Measurements from ENCODE around the gene KLHL36. TPM values are rescaled to one million over a fixed set of nuclear protein-coding genes. Genes with fewer than 3 reads are reported as not detected.
"Not testable (repeated sequence)": the region's sequence is repeated elsewhere in the genome, so short reads cannot be mapped to it uniquely, and the experiment has no call there.

Gene KLHL36
- total RNA-seq, 1 donor from 2014 or later, result 39.3 TPM

DNA sequence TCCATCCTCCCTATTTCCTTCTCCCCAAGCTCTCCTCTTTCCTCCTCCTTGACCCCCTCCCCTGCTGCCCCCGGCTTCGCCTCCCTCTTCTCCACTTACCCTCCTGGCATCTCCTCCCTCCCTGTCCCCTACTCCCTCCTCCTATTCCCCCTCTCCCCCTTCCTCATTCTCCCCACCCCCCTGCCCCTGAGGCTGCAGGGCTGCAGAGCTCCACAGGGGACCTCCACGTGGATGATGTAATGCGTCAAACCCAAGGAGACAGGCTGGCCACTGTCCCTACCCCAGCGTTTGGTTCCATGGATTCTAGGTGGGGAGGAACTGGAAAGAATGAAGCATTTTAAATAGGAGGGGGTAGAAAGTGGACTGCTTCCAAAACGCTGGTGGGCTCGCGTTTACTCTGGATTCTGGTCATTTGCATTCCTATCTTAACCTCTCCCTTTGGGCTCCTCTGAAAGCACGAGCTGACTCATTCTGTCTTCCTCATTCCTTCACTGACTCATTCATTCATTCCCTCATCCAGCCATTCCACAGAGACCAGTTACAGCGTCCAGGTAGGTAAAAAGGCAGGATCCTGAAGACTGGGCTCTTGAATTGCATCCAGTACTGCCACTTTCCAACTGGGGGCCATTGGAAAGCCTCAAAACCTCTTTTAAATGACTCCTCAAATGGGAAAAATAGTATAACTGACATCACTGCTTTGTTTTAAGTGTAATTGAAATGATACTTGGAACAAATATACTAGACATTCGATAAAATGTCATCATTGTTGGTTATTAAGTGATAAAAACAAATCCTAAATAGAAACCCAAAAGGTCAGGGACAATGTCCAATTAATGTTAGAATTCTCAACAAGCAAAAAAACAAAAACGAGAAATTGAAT is 29.5 kb upstream of the KLHL36 start:
- Histone ChIP-seq H3K36me3 (no peaks in the 10 kb centered on the region), H3K9me3 (no peaks in the 10 kb centered on the region), H3K27ac (peak overlapping the region; percentile 54), H3K4me3 (peak overlapping the region in 1 of 2 donors; percentile 8), H3K4me1 (peaks cover 30% of the 10 kb centered on the region), H3K27me3 (no peaks in the 10 kb centered on the region)
- intact Hi-C loops (cut with DNase I), result no loop called here
- DNase-seq (ENCODE audit: extremely low spot score in 2 of 2), result no peak
- TF ChIP-seq POLR2AphosphoS5 (IDR thresholded peaks at IDR 0.05; ENCODE audit: insufficient read depth in 1 of 2, low read depth in 1 of 2) (no peak), POLR2A (IDR thresholded peaks at IDR 0.05) (no peak)
- TF ChIP-seq, protein P1, sequence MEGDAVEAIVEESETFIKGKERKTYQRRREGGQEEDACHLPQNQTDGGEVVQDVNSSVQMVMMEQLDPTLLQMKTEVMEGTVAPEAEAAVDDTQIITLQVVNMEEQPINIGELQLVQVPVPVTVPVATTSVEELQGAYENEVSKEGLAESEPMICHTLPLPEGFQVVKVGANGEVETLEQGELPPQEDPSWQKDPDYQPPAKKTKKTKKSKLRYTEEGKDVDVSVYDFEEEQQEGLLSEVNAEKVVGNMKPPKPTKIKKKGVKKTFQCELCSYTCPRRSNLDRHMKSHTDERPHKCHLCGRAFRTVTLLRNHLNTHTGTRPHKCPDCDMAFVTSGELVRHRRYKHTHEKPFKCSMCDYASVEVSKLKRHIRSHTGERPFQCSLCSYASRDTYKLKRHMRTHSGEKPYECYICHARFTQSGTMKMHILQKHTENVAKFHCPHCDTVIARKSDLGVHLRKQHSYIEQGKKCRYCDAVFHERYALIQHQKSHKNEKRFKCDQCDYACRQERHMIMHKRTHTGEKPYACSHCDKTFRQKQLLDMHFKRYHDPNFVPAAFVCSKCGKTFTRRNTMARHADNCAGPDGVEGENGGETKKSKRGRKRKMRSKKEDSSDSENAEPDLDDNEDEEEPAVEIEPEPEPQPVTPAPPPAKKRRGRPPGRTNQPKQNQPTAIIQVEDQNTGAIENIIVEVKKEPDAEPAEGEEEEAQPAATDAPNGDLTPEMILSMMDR (IDR thresholded peaks at IDR 0.05), result no peak

DNA sequence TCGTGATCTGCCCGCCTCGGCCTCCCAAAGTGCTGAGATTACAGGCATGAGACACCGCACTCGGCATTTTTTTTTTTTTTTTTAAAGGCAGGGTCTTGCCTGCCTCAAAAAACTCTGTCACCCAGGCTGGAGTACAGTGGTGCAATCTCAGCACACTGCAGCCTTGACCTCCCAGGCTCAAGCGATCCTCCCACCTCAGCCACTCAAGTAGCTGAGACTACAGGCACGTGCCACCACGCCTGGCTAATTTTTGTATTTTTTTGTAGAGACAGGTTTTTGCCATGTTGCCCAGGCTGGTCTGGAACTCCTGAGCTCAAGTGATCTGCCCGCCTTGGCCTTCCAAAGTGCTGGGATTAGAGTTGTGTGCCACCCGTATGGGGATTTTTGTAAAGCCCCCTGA is 27.4 kb upstream of the KLHL36 start:
- H3K27me3 ChIP-seq; H3K4me3 ChIP-seq; DNase-seq (ENCODE audit: extremely low spot score in 2 of 2); H3K27ac ChIP-seq; intact Hi-C loops (cut with DNase I); H3K36me3 ChIP-seq; H3K9me3 ChIP-seq: not testable (repeated sequence)
- H3K4me1 ChIP-seq, result peaks cover 26% of the 10 kb centered on the region

DNA sequence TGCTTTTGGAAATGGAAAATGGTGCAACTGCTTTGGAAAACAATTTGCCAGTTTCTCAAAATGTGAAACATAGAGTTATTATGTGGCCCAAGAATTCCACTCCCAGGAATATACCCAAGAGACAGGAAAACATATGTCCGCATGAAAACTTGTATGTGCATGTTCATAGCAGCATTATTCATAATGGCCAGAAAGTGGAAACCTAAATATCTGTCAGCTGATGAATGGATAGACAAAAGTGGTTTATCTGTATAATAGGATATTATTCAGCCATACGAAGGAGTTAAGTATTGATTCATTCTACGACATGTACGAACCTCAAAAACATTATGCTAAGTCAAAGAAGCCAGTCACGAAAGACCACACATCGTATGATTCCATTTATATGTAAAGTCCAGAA is 22.8 kb upstream of the KLHL36 start:
- Histone ChIP-seq H3K27ac (no peak overlapping the region), H3K27me3 (no peaks in the 10 kb centered on the region), H3K9me3 (no peaks in the 10 kb centered on the region), H3K4me3 (no peak overlapping the region), H3K36me3 (no peaks in the 10 kb centered on the region), H3K4me1 (no peaks in the 10 kb centered on the region)
- intact Hi-C loops (cut with DNase I), result no loop called here
- TF ChIP-seq POLR2AphosphoS5 (IDR thresholded peaks at IDR 0.05; ENCODE audit: insufficient read depth in 1 of 2, low read depth in 1 of 2) (no peak), POLR2A (IDR thresholded peaks at IDR 0.05) (no peak)
- TF ChIP-seq, protein P1 (IDR thresholded peaks at IDR 0.05), result no peak
- no peak for DNase-seq (ENCODE audit: extremely low spot score in 2 of 2)

DNA sequence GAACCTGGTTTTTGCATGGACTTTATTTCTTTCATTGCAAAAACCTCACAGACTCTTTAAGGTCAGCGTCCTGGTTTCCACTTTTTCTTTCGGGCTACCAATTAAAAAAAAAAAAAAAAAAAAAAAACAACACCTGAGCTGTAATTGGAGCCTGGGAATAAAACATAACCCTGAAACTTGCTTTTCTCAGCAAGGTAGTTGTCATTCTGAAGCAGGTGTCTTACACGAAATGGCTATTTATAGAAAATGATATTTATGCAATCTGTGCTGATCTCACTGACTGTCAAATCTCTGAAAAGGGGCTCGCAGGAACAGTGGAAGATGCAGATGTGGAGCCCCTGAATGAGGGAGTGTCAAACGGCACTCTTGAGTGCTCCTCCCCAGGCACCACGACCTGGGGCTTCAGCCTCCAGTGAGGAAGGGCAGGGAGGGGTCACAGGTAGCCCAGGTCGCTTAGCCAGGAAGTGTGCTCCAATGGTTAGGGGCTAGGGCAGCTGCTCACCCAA is 20.0 kb upstream of the KLHL36 start:
- TF ChIP-seq POLR2AphosphoS5 (IDR thresholded peaks at IDR 0.05; ENCODE audit: insufficient read depth in 1 of 2, low read depth in 1 of 2) (no peak), POLR2A (IDR thresholded peaks at IDR 0.05) (no peak)
- TF ChIP-seq, protein P1 (IDR thresholded peaks at IDR 0.05), result no peak
- intact Hi-C loops (cut with DNase I), result no loop called here
- Histone ChIP-seq H3K4me1 (no peaks in the 10 kb centered on the region), H3K27me3 (no peaks in the 10 kb centered on the region), H3K27ac (no peak overlapping the region), H3K4me3 (no peak overlapping the region), H3K9me3 (no peaks in the 10 kb centered on the region), H3K36me3 (no peaks in the 10 kb centered on the region)
- no peak for DNase-seq (ENCODE audit: extremely low spot score in 2 of 2)

DNA sequence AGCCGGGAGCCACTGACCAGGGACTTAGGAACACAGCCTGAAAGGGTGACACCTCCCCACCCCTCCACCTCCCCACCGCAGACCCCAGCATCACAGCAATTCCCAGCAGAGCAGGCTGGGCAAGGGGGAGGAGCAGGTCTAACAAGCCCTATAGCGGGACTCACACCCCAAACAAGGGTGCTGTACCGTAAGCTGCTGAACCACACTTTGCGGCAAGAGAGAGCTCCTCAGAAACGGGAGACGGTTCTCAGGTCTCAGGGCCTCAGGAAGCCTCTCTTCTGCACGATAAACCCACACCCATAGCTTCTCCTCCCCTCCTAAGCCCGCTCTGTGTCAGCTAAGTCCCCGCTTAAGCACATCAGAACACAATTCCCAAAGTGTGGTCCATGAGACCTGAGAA is 18.7 kb upstream of the KLHL36 start:
- no peak for DNase-seq (ENCODE audit: extremely low spot score in 2 of 2)
- intact Hi-C loops (cut with DNase I), result no loop called here

DNA sequence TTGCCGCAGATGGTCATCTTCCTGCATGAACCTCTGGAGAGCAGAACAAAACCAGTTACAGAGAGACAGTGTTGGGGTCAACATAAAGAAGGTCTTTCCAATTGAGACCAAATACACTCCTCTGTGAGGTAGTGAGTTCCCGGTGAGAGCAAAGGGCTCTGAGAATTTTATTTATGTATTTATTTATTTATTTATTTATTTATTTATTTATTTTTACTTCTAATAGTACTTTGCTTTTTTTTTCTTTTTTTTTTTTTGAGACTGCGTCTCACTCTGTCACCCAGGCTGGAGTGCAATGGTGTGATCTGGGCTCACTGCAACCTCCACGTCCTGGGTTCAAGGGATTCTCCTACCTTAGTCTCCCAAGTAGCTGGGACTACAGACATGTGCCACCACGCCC is 18.3 kb upstream of the KLHL36 start:
- H3K4me1 ChIP-seq, result no peaks in the 10 kb centered on the region
- no peak for TF ChIP-seq POLR2A (IDR thresholded peaks at IDR 0.05)
- no peak for TF ChIP-seq POLR2AphosphoS5 (IDR thresholded peaks at IDR 0.05; ENCODE audit: insufficient read depth in 1 of 2, low read depth in 1 of 2)
- TF ChIP-seq, protein P1 (IDR thresholded peaks at IDR 0.05), result no peak
- intact Hi-C loops (cut with DNase I), result no loop called here

More for the DNA sequence above, 18.7 kb upstream of the KLHL36 start:
- Histone ChIP-seq H3K36me3 (no peaks in the 10 kb centered on the region), H3K27ac (no peak overlapping the region), H3K4me1 (no peaks in the 10 kb centered on the region), H3K27me3 (no peaks in the 10 kb centered on the region), H3K9me3 (no peaks in the 10 kb centered on the region), H3K4me3 (no peak overlapping the region)
- TF ChIP-seq POLR2AphosphoS5 (IDR thresholded peaks at IDR 0.05; ENCODE audit: insufficient read depth in 1 of 2, low read depth in 1 of 2), result no peak

More for the DNA sequence above, 18.3 kb upstream of the KLHL36 start:
- H3K27me3 ChIP-seq, result no peaks in the 10 kb centered on the region
- no peak for DNase-seq (ENCODE audit: extremely low spot score in 2 of 2)
- no peaks in the 10 kb centered on the region for H3K9me3 ChIP-seq
- no peak overlapping the region for H3K4me3 ChIP-seq
- no peak overlapping the region for H3K27ac ChIP-seq
- no peaks in the 10 kb centered on the region for H3K36me3 ChIP-seq

Data from vagina (tissue), 2 donors.